NCI-H2029 treated with DMSO at 0.1 percent for 48 hours (cell line): ENCODE results near the gene EML6.

ENCODE experiments used
- DNase-seq: peaks from one replicate; lab custom pipeline; 2025; lab: John Stamatoyannopoulos, UW

The EML6 gene

GRCh38 chr2:54879598-54880332 is 156.3 kb downstream of the EML6 start:
- DNase-seq, result no peak

- no peak for DNase-seq
Measured at GRCh38 chr2:54880428-54880827, 157.0 kb downstream of the EML6 start.

GRCh38 chr2:54881759-54882158 is 158.3 kb downstream of the EML6 start:
- DNase-seq, result peak; percentile 2

GRCh38 chr2:54885891-54886290 is 162.4 kb downstream of the EML6 start:
- DNase-seq, result no peak

GRCh38 chr2:54887850-54888545 is 164.5 kb downstream of the EML6 start:
- no peak for DNase-seq

- DNase-seq, result no peak
Measured at GRCh38 chr2:54889053-54889452, 165.6 kb downstream of the EML6 start.

GRCh38 chr2:54891909-54892308 is 168.4 kb downstream of the EML6 start:
- no peak for DNase-seq

- DNase-seq, result no peak
Measured at GRCh38 chr2:54894467-54894866, 171.0 kb downstream of the EML6 start.

GRCh38 chr2:54895730-54896129 is 172.3 kb downstream of the EML6 start:
- no peak for DNase-seq

- no peak for DNase-seq
Measured at GRCh38 chr2:54897420-54898310, 174.2 kb downstream of the EML6 start.

GRCh38 chr2:54898456-54899226 is 175.2 kb downstream of the EML6 start:
- no peak for DNase-seq

GRCh38 chr2:54899576-54900200 is 176.2 kb downstream of the EML6 start:
- DNase-seq, result peak; percentile 3

- no peak for DNase-seq
Measured at GRCh38 chr2:54901224-54901986, 177.9 kb downstream of the EML6 start.

- DNase-seq, result no peak
Measured at GRCh38 chr2:54902763-54903162, 179.3 kb downstream of the EML6 start.

- no peak for DNase-seq
Measured at GRCh38 chr2:54903736-54904554, 180.5 kb downstream of the EML6 start.

GRCh38 chr2:54904836-54905235 is 181.4 kb downstream of the EML6 start:
- no peak for DNase-seq

GRCh38 chr2:54906716-54907115 is 183.3 kb downstream of the EML6 start:
- DNase-seq, result no peak

- no peak for DNase-seq
Measured at GRCh38 chr2:54907663-54908062, 184.2 kb downstream of the EML6 start.

GRCh38 chr2:54908591-54908990 is 185.1 kb downstream of the EML6 start:
- no peak for DNase-seq

- DNase-seq, result no peak
Measured at GRCh38 chr2:54909001-54909400, 185.5 kb downstream of the EML6 start.
